CD4-positive, alpha-beta T cell treated with Interleukin-2 at 100 ng/mL for 4 hours (primary cell): Measurements from ENCODE around the gene FBLN2.

ENCODE experiments used
- DNase-seq: peaks from one replicate; pipeline ENCODE4 v3.0.0-alpha.2; 2020; ENCODE audit warnings: low spot score

FBLN2 gene

GRCh38 chr3:13605555-13605954 lies 56.6 kb downstream of the FBLN2 start:
- DNase-seq: no peak

GRCh38 chr3:13607821-13608597 lies 59.1 kb downstream of the FBLN2 start:
- no peak for DNase-seq

GRCh38 chr3:13608969-13609725 lies 60.2 kb downstream of the FBLN2 start:
- DNase-seq: no peak

GRCh38 chr3:13610006-13610570 lies 61.2 kb downstream of the FBLN2 start:
- no peak for DNase-seq

- no peak for DNase-seq
Observed at GRCh38 chr3:13611221-13611620, 62.3 kb downstream of the FBLN2 start.

GRCh38 chr3:13612829-13613228 lies 63.9 kb downstream of the FBLN2 start:
- DNase-seq: no peak

GRCh38 chr3:13613343-13614190 lies 64.6 kb downstream of the FBLN2 start:
- DNase-seq: no peak

GRCh38 chr3:13614607-13615006 lies 65.7 kb downstream of the FBLN2 start:
- DNase-seq: no peak

GRCh38 chr3:13615019-13615528 lies 66.1 kb downstream of the FBLN2 start:
- DNase-seq: no peak

- DNase-seq: no peak
Observed at GRCh38 chr3:13616359-13616758, 67.4 kb downstream of the FBLN2 start.

- DNase-seq: no peak
Observed at GRCh38 chr3:13617097-13617738, 68.3 kb downstream of the FBLN2 start.

GRCh38 chr3:13617981-13618380 lies 69.1 kb downstream of the FBLN2 start:
- no peak for DNase-seq

GRCh38 chr3:13618836-13619235 lies 69.9 kb downstream of the FBLN2 start:
- DNase-seq: no peak

- no peak for DNase-seq
Observed at GRCh38 chr3:13619661-13620230, 70.8 kb downstream of the FBLN2 start.

- DNase-seq: no peak
Observed at GRCh38 chr3:13620281-13620680, 71.4 kb downstream of the FBLN2 start.

GRCh38 chr3:13620776-13621365 lies 71.9 kb downstream of the FBLN2 start:
- DNase-seq: no peak

GRCh38 chr3:13621381-13622221 lies 72.7 kb downstream of the FBLN2 start:
- peak; percentile 3 for DNase-seq

GRCh38 chr3:13622356-13622755 lies 73.4 kb downstream of the FBLN2 start:
- no peak for DNase-seq

- DNase-seq: no peak
Observed at GRCh38 chr3:13623101-13623654, 74.3 kb downstream of the FBLN2 start.
